Esophagus squamous epithelium (tissue), 5 donors: Measurements from ENCODE around the gene SMIM35. TPM values are rescaled to one million over a fixed set of nuclear protein-coding genes. Genes with fewer than 3 reads are reported as not detected.

Source experiments
- DNase-seq: peaks from one replicate; lab custom pipeline; 2025; lab: John Stamatoyannopoulos, UW
- H3K27ac ChIP-seq, 4 donors: fragments of 200-600 bp; sonication (generic); one replicate each; pipeline ENCODE4 v1.5.1; 2016 to 2019; ENCODE audit warnings: mild to moderate bottlenecking in 1 of 4
- H3K27me3 ChIP-seq, 4 donors: fragments of 200-600 bp; sonication (generic); 1 replicate in 3 of 4; 2 replicates in 1 of 4; pipeline versions ENCODE4 v1.5.1 to v1.6.0; 2017 to 2021; ENCODE audit warnings: antibody characterized with exemption in 1 of 4
- H3K36me3 ChIP-seq, 3 donors: fragments of 200-600 bp; sonication (generic); one replicate each; pipeline ENCODE4 v1.5.1; 2016 to 2019
- H3K4me1 ChIP-seq, 3 donors: fragments of 200-600 bp; sonication (generic); one replicate each; pipeline ENCODE4 v1.5.1; 2017 to 2019
- H3K4me3 ChIP-seq, 4 donors: fragments of 200-600 bp; sonication (generic); 1 replicate in 3 of 4; 2 replicates in 1 of 4; pipeline ENCODE4 v1.5.1; 2016 to 2019; ENCODE audit warnings: mild to moderate bottlenecking in 2 of 4, moderate library complexity in 1 of 4
- H3K9me3 ChIP-seq, 3 donors: fragments of 200-600 bp; sonication (generic); one replicate each; pipeline ENCODE4 v1.5.1; 2016 to 2019
- POLR2A ChIP-seq, 4 donors: fragments of 450-650 bp; IDR thresholded peaks; one replicate each; pipeline ENCODE4 v1.6.1; 2017; ENCODE audit warnings: antibody characterized with exemption in 4 of 4, mild to moderate bottlenecking in 4 of 4, moderate library complexity in 3 of 4
- WGBS, 2 donors: methylation state at CpG; one replicate each; pipeline ENCODE4 v1.1.5; 2018; 5-methylcytosine and 5-hydroxymethylcytosine counted together
- intact Hi-C: fragments of 100-400 bp; cut with DNase I; formaldehyde crosslinking; loops from one replicate; pipeline ENCODE4 v1.15.0; 2022
- total RNA-seq, 4 donors: library from RNA; depleted of rRNA; stranded (reverse); fragments of >200 nt; gene quantifications; one replicate each; pipeline ENCODE4 v1.1.0, GENCODE V29; 2016
- TF ChIP-seq, protein P1 (sequence below), 6 experiments: fragments of 450-650 bp in 4 of 6; fragments of 200-600 bp in 2 of 6; sonication (generic) in 2 of 6; IDR thresholded peaks; one replicate each; pipeline ENCODE4 v1.5.1; 2016 to 2019; ENCODE audit warnings: antibody characterized with exemption in 6 of 6, mild to moderate bottlenecking in 4 of 6, moderate library complexity in 4 of 6
- donor health status: DM: yes; HTN: yes; CAD: no.

Gene SMIM35
- total RNA-seq, 4 donors from 2014 or later, result not detected

DNA sequence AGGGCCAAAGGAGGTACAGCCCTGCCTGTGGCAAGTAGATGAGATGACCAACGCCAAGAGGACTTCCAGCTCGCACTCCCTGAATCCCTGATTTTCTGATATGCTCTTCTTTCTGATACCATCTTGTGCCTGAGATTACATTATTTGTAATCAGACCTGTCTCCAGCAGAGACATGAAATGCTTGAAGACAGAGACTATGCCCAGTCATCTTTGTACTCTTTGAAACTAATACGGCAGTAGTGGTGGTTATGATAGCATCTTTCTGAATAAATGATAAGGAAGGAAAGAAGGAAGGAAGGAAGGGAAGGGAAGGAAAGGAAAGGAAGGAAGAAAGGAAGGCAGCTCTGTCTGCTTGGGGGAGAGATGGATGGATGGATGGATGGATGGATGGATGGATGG, 72.7 kb downstream of the SMIM35 start:
- no peaks in the 10 kb centered on the region for H3K36me3 ChIP-seq
- peaks cover 15 to 42% (median 21%) of the 10 kb centered on the region in 3 donors for H3K4me1 ChIP-seq
- no peak overlapping the region for H3K4me3 ChIP-seq
- WGBS, 2 donors, result 91 to 97% methylated on average over 3 of the region's 3 CpGs
- peaks cover 0 to 3% (median 0%) of the 10 kb centered on the region in 3 donors for H3K9me3 ChIP-seq
- intact Hi-C loops, result no loop called here
- DNase-seq, result no peak
- no peak overlapping the region for H3K27ac ChIP-seq
- peaks cover 0 to 14% (median 0%) of the 10 kb centered on the region in 4 donors for H3K27me3 ChIP-seq
- TF ChIP-seq, protein P1, sequence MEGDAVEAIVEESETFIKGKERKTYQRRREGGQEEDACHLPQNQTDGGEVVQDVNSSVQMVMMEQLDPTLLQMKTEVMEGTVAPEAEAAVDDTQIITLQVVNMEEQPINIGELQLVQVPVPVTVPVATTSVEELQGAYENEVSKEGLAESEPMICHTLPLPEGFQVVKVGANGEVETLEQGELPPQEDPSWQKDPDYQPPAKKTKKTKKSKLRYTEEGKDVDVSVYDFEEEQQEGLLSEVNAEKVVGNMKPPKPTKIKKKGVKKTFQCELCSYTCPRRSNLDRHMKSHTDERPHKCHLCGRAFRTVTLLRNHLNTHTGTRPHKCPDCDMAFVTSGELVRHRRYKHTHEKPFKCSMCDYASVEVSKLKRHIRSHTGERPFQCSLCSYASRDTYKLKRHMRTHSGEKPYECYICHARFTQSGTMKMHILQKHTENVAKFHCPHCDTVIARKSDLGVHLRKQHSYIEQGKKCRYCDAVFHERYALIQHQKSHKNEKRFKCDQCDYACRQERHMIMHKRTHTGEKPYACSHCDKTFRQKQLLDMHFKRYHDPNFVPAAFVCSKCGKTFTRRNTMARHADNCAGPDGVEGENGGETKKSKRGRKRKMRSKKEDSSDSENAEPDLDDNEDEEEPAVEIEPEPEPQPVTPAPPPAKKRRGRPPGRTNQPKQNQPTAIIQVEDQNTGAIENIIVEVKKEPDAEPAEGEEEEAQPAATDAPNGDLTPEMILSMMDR (IDR thresholded peaks at IDR 0.05), result no peak
- no peak for TF ChIP-seq POLR2A (IDR thresholded peaks at IDR 0.05)

DNA sequence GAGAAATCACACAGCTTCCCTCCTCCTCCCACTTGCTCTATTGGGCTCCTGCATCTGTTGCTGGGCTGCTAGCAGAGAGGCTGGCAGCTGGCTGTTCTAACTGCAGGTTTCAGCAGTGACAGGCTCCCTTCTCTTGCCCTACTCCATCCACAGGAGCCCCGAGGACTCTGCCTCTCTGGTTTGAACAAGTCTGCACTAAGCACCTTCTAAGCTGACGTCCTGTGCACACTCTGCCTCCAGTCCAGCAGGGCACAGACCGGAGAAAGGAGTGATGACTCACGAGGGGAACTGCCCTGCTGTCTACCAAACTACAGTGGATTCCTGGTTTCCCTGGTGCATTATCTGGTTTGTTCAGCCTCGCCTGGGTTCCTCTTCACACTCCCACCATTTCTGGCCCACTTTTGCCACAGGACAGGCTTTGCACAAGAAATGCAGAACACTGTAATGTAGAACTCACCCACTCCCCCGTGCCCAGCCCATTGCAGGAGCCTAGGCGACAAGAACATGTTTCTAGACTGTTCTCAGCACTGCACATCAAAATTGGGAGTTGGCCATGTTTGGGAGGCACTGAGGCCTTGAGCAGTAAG, 74.6 kb downstream of the SMIM35 start:
- H3K4me1 ChIP-seq, result peaks cover 15 to 58% (median 29%) of the 10 kb centered on the region in 3 donors
- no peak for DNase-seq
- H3K27ac ChIP-seq, result peak overlapping the region; percentile 63 to 81 (median 71)
- intact Hi-C loops, result no loop called here
- no peaks in the 10 kb centered on the region for H3K36me3 ChIP-seq
- H3K4me3 ChIP-seq, result no peak overlapping the region
- 27 to 29% methylated on average over 3 to 5 of the region's 7 CpGs for WGBS, 2 donors
- no peaks in the 10 kb centered on the region for H3K9me3 ChIP-seq
- no peak for TF ChIP-seq POLR2A (IDR thresholded peaks at IDR 0.05)
- TF ChIP-seq, protein P1 (IDR thresholded peaks at IDR 0.05), result no peak
- peaks cover 0 to 8% (median 0%) of the 10 kb centered on the region in 4 donors for H3K27me3 ChIP-seq

DNA sequence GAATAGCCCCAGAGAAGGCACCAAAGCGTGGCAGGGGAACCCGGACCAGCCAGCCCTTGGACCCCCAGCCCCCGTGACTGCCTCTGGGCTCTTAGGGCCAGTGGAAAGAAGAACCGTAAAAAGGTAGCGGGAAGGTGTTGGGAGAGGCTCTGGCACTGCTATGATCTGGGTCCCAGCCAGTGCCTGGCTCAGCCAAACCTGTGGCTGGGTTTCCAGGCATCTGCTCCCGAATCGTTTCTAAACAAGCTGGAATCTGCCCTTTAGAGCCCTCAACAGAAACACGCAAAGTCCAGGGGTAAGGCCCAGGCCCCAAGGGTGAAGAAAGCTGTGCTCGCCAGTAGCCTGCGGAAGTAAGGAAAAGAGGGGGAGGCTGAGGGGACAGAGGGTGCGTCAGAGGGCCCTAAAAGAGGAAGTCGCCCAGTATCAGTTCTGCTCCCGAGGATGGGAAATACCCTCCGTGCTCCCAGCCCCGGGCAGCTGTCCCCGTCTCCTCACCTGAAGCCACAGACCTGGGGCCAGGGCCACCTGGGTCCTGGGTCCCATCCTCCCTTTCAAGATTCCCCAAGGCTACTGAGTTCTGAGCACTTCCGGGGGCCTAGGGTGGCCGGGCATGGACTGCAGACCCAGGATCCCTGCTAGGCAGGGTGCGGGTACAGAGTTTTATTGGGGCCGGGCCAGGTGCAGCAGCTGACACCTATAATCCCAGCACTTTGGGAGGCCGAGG, 75.9 kb downstream of the SMIM35 start:
- no peaks in the 10 kb centered on the region for H3K9me3 ChIP-seq
- peak overlapping the region; percentile 63 to 85 (median 71) for H3K27ac ChIP-seq
- 26 to 40% methylated on average over 13 to 21 of the region's 21 CpGs for WGBS, 2 donors

DNA sequence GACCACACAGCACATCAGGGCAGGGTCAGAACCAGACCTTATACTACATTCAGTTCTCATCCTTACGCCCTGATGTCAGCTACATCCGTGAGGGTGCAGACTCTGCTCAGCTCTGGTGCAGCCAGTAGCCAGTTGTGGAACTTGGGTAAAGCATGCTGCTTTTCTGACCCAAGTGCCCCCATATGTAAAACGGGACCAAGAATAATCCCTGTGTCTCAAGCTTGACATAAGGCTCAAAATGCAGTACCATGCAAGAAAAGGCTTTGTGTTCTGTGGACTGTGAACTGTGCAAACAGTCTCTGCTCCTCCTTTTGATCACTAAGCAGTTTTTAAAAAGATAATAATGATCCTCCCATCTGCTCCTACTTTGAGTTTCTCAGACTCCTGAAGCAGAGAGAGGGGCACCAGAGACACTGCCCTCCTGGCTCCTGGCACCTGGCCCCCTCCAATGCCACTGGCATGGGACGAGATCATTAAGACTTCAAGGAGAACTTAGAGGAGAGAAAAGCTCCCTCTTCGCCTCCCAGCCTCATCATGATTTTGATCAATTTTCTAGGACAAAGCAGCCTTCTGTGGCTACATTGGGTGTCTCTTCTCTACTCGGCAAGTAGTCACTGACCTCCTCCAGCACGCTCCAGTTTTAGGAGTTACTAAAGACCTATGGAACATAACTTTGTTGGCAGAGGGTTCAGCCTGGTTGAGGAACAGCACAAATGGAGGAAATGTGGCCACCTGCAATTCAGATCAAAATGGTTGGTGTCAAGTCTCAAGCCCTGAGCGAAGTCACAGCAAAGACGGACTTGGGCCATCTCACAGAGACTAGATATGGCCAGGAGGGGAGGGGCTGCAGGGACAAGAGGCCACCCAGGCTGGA, 76.7 kb downstream of the SMIM35 start:
- Histone ChIP-seq H3K4me3 (no peak overlapping the region), H3K27ac (peak overlapping the region; percentile 13 to 85 (median 71)), H3K36me3 (no peaks in the 10 kb centered on the region), H3K27me3 (peaks cover 0 to 8% (median 0%) of the 10 kb centered on the region in 4 donors), H3K9me3 (no peaks in the 10 kb centered on the region), H3K4me1 (peaks cover 15 to 73% (median 33%) of the 10 kb centered on the region in 3 donors)
- intact Hi-C loops, result no loop called here
- WGBS, 2 donors, result 55 to 75% methylated on average over 6 to 8 of the region's 9 CpGs
- no peak for DNase-seq
- no peak for TF ChIP-seq POLR2A (IDR thresholded peaks at IDR 0.05)
- TF ChIP-seq, protein P1 (IDR thresholded peaks at IDR 0.05), result no peak

More for the DNA sequence above, 75.9 kb downstream of the SMIM35 start:
- no peak for DNase-seq
- Histone ChIP-seq H3K36me3 (no peaks in the 10 kb centered on the region), H3K4me3 (peak overlapping the region in 1 of 4 donors; percentile 12), H3K27me3 (peaks cover 0 to 8% (median 0%) of the 10 kb centered on the region in 4 donors), H3K4me1 (peaks cover 15 to 70% (median 33%) of the 10 kb centered on the region in 3 donors)
- TF ChIP-seq POLR2A (IDR thresholded peaks at IDR 0.05), result peak in 1 of 4 donors; percentile 22
- TF ChIP-seq, protein P1 (IDR thresholded peaks at IDR 0.05), result no peak
- intact Hi-C loops, result no loop called here
